ENCODE measurements around the gene KCNS3.

Gene KCNS3

DNA sequence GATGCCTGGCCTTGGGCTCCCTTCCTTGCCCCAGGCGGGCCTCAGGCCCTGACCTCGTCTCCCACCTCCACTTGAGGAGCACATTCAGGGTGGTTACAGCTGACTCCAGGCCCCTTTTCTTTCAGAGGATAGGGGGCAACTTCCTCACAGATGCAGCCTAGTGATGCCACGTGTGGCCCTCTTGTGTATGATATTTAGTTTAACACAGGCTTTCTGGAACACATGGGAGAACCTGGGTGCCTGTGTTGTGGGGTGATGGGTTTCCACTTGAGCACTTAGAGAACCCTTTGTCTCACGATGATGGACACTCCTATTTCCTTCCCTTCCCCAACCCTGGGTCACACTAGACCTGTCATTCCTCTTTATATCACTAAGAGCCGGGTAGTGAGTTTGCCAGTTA, 6.8 kb upstream of the KCNS3 start:
- Histone ChIP-seq H3K79me2 (ENCODE audit: insufficient read depth, low read length) (no peaks in the 10 kb centered on the region), H3K4me3 (ENCODE audit: low read length, poor library complexity, severe bottlenecking) (no peak overlapping the region), H2AFZ (ENCODE audit: low read length) (no peak overlapping the region), H3K9me2 (replicated peaks; ENCODE audit: low read depth, low read length) (no peaks in the 10 kb centered on the region), H3K9ac (ENCODE audit: low read depth, low read length, poor library complexity, severe bottlenecking) (no peak overlapping the region), H3K4me2 (ENCODE audit: low read depth, low read length, poor library complexity, severe bottlenecking) (no peak overlapping the region), H3K9me3 (ENCODE audit: insufficient read depth, low read depth, low read length) (no peaks in the 10 kb centered on the region), H4K20me1 (ENCODE audit: insufficient read depth, low read length, poor library complexity, severe bottlenecking) (no peaks in the 10 kb centered on the region), H3F3A (ENCODE audit: low read depth) (no peaks in the 10 kb centered on the region), H3K4me1 (ENCODE audit: insufficient read depth, low read length, poor library complexity, severe bottlenecking) (no peaks in the 10 kb centered on the region), H3K27me3 (ENCODE audit: insufficient read depth, low read length, poor library complexity, severe bottlenecking) (no peaks in the 10 kb centered on the region), H3K36me3 (ENCODE audit: insufficient read depth, low read length) (no peaks in the 10 kb centered on the region)
- TF ChIP-seq, protein P1, sequence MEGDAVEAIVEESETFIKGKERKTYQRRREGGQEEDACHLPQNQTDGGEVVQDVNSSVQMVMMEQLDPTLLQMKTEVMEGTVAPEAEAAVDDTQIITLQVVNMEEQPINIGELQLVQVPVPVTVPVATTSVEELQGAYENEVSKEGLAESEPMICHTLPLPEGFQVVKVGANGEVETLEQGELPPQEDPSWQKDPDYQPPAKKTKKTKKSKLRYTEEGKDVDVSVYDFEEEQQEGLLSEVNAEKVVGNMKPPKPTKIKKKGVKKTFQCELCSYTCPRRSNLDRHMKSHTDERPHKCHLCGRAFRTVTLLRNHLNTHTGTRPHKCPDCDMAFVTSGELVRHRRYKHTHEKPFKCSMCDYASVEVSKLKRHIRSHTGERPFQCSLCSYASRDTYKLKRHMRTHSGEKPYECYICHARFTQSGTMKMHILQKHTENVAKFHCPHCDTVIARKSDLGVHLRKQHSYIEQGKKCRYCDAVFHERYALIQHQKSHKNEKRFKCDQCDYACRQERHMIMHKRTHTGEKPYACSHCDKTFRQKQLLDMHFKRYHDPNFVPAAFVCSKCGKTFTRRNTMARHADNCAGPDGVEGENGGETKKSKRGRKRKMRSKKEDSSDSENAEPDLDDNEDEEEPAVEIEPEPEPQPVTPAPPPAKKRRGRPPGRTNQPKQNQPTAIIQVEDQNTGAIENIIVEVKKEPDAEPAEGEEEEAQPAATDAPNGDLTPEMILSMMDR (conservative IDR thresholded peaks at IDR 0.05; ENCODE audit: low read length) = no peak
- no peak for TF ChIP-seq EZH2phosphoT487 (IDR thresholded peaks at IDR 0.05; ENCODE audit: borderline replicate concordance)

DNA sequence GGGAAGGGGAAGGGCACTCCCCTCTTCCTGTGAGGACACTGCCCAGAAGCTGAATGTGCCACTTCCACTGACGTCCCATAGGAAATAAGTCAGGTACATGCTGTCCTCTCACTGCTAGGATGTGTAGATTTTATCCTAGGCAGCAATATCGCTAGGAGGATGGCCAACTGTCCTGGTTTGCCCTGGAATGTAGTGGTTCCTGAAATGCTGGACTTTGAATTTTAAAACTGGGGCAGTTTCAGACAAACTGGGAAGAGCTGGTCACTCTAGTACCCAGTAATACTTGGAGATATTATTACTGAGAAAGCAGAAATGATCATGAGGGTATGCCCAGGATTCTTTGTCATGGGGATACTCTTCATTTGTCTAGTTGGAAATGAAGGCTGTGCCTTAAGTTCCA, 5.4 kb upstream of the KCNS3 start:
- H3K9me2 ChIP-seq (replicated peaks; ENCODE audit: low read depth, low read length) = no peaks in the 10 kb centered on the region
- TF ChIP-seq, protein P1 (conservative IDR thresholded peaks at IDR 0.05; ENCODE audit: low read length) = no peak
- TF ChIP-seq EZH2phosphoT487 (IDR thresholded peaks at IDR 0.05; ENCODE audit: borderline replicate concordance) = no peak
- H3K4me2 ChIP-seq (ENCODE audit: low read depth, low read length, poor library complexity, severe bottlenecking) = no peak overlapping the region
- no peak overlapping the region for H3K4me3 ChIP-seq (ENCODE audit: low read length, poor library complexity, severe bottlenecking)
- H2AFZ ChIP-seq (ENCODE audit: low read length) = no peak overlapping the region
- no peaks in the 10 kb centered on the region for H3K79me2 ChIP-seq (ENCODE audit: insufficient read depth, low read length)
- no peaks in the 10 kb centered on the region for H4K20me1 ChIP-seq (ENCODE audit: insufficient read depth, low read length, poor library complexity, severe bottlenecking)
- no peak overlapping the region for H3K9ac ChIP-seq (ENCODE audit: low read depth, low read length, poor library complexity, severe bottlenecking)
- H3K4me1 ChIP-seq (ENCODE audit: insufficient read depth, low read length, poor library complexity, severe bottlenecking) = no peaks in the 10 kb centered on the region
- H3K36me3 ChIP-seq (ENCODE audit: insufficient read depth, low read length) = no peaks in the 10 kb centered on the region
- H3F3A ChIP-seq (ENCODE audit: low read depth) = no peaks in the 10 kb centered on the region
- no peaks in the 10 kb centered on the region for H3K27me3 ChIP-seq (ENCODE audit: insufficient read depth, low read length, poor library complexity, severe bottlenecking)
- H3K9me3 ChIP-seq (ENCODE audit: insufficient read depth, low read depth, low read length) = no peaks in the 10 kb centered on the region

DNA sequence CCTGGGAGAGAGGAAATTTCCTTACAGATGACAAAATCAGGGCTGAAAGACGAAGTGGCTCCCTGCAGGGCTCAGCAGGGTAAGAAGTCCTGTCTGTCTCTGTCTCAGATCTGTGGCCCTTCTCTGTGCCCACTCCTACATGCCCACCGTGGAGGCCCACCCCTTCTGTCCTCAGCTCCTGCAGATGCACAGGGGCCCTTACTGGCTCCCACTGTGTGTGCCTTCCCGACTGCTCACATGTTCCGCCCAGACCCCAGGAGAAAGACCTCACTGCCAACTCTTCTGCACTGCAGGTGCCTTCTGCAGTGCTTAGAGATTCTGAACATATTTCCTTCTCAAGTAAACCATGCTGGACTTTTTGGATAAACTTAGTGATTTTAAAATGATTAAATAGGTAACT, 1.9 kb upstream of the KCNS3 start:
- no peaks in the 10 kb centered on the region for H3K9me3 ChIP-seq (ENCODE audit: insufficient read depth, low read depth, low read length)
- no peaks in the 10 kb centered on the region for H4K20me1 ChIP-seq (ENCODE audit: insufficient read depth, low read length, poor library complexity, severe bottlenecking)
- no peaks in the 10 kb centered on the region for H3F3A ChIP-seq (ENCODE audit: low read depth)
- no peak for TF ChIP-seq EZH2phosphoT487 (IDR thresholded peaks at IDR 0.05; ENCODE audit: borderline replicate concordance)
- TF ChIP-seq, protein P1 (conservative IDR thresholded peaks at IDR 0.05; ENCODE audit: low read length) = no peak
- H2AFZ ChIP-seq (ENCODE audit: low read length) = no peak overlapping the region
- no peaks in the 10 kb centered on the region for H3K9me2 ChIP-seq (replicated peaks; ENCODE audit: low read depth, low read length)
- H3K4me1 ChIP-seq (ENCODE audit: insufficient read depth, low read length, poor library complexity, severe bottlenecking) = no peaks in the 10 kb centered on the region
- no peak overlapping the region for H3K4me3 ChIP-seq (ENCODE audit: low read length, poor library complexity, severe bottlenecking)
- no peak overlapping the region for H3K4me2 ChIP-seq (ENCODE audit: low read depth, low read length, poor library complexity, severe bottlenecking)
- H3K79me2 ChIP-seq (ENCODE audit: insufficient read depth, low read length) = no peaks in the 10 kb centered on the region
- H3K27me3 ChIP-seq (ENCODE audit: insufficient read depth, low read length, poor library complexity, severe bottlenecking) = no peaks in the 10 kb centered on the region
- H3K9ac ChIP-seq (ENCODE audit: low read depth, low read length, poor library complexity, severe bottlenecking) = no peak overlapping the region
- H3K36me3 ChIP-seq (ENCODE audit: insufficient read depth, low read length) = no peaks in the 10 kb centered on the region

All from Loucy (cell line).